ENCODE measurements around the gene LRRC4B. TPM values are rescaled to one million over a fixed set of nuclear protein-coding genes. Genes with fewer than 3 reads are reported as not detected.
A peak's percentile ranks its signal among the peaks of the same experiment; 100 is the strongest.
"Not testable (repeated sequence)": the region's sequence is repeated elsewhere in the genome, so short reads cannot be mapped to it uniquely, and the experiment has no call there.

Gene LRRC4B
- total RNA-seq, 1 donor from 2014 or later: 4.7 TPM

DNA sequence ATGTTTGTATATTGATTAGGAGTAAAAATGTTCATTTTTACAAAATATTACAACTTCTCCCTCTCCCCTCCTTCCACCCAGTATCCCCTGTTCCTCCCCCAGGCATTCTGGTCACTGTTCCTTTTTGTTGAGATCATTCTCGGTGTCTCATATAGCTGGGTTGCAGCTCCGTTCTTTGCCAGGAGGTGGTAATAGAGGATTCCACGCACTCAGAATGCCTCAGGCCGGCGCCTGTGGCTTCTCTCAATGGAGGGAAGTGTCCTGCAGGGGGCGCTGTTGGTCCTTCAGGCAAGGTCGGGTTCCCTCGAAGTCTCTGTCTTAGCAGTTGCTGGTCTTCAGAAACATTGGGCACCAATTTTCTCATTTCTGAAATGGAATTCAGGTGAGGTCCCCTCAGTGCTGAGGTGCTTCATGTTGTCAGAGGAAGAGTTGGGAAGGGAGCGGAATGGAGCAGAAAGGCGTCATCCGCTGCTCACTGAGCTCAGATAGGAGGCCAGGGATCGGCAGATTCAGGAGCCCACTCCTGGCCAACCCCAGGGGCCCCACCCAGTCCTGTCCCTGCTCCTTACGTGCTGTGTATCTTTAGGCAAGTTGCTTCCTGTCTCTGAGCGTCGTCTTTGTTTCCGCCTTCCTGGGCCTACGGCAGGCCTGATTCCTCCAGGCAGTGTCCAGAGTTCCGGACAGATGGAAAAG is 81.3 kb downstream of the LRRC4B start:
- no peak for DNase-seq (ENCODE audit: low spot score)

GRCh38 chr19:50485284-50485955 is 82.8 kb downstream of the LRRC4B start:
- no peak for DNase-seq (ENCODE audit: low spot score)

DNA sequence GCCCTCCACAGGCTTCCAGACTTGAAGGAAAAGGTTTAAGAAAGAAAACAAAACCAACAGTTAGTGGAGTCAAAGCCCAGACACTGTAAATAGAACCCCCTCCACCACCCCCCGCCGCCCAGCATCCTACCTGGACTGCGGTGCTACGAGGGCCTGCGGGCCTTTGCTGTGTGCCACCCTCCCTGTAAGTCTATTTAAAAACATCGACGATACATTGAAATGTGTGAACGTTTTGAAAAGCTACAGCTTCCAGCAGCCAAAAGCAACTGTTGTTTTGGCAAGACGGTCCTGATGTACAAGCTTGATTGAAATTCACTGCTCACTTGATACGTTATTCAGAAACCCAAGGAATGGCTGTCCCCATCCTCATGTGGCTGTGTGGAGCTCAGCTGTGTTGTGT is 85.3 kb downstream of the LRRC4B start:
- no peak for DNase-seq (ENCODE audit: low spot score)

DNA sequence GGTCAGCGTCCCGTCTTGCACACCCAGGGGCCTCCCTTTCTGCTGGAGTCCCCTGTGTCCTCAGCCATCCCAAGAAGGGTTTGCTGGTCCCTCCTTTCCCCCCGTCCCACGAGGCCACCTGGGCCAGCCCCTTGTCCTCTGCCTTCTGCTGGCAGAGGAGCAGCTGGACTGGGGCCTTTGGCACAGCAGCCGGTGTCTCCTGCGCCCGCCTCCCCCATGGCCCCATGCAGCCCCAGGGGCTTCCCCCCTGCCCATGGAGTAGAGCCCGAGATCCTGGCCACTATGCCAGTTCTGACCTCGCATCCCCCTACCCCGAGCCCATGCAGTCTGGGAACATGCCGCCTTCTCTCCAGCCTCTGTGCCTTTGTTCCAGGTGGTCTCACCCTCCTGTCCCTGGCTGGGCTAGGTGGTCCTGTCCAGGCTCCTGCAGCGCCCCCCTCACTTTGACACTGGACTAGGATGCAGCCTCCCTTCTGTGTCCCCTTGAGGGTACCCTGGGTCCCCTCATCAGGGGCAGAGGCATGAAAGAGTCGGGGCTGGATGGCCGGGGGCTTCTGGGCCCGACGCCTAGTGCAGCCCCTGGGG is 85.9 kb downstream of the LRRC4B start:
- no peak for DNase-seq (ENCODE audit: low spot score)

DNA sequence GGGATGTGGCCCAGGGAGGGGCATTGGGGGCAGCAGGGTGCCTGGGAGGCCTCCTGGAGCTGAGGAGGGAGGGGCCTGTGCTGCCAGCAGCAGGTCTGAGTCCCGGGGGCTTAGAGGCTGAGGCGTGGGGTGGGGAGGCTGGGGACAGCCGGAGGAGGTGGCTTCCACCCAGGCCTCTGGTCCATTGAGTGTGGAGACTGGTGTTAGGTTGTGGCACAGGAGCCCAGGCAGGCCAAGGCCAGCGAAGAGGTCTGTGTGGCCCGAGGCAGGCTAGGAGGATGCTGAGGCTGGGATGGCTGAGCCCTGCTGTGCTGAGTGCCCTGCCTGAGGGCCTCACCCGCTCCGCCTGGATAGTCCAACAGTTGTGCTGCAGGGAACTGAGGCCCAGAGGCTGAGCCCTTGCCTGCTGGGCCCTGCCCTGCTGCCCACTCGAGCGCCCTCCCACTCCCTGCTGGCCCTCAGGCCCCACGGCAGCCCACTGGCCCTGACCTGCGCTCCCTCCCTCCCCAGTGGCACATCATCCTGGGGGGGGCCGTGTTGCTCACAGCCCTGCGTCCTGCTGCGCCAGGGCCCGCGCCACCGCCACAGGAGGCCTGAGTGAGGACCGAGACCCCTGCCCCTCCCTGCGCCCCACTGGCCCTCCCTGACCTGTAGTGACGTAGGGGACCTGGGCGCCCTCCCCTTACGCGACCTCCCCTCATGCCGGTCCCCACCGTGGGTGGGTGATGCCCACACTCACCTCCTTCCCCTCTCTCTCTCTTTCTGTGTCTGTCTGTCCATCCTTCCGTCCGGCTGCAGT is 86.7 kb downstream of the LRRC4B start:
- no peak for DNase-seq (ENCODE audit: low spot score)

GRCh38 chr19:50480281-50481111 is 87.7 kb downstream of the LRRC4B start:
- no peak for DNase-seq (ENCODE audit: low spot score)

DNA sequence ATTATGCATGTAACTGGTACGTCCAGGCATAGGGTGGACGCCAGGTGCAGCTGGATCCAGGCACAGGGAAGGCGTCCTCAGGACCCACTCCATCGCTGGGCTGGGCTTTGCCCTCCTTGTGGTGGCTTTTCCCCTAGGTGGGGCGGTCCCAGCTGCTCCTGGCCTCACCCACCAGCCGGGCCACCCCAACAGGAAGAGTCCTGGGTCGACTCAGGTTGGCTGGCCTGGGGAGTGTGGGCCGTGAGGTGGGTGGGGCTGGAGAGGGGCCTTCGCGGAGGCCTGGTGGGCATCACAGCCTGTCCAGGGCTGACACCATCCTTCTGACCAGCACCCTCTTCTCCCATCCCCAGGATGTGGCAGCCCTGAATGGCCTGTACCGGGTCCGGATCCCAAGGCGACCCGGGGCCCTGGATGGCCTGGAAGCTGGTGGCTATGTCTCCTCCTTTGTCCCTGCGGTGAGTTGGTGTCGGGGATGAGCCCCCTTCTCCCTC is 88.4 kb downstream of the LRRC4B start:
- no peak for DNase-seq (ENCODE audit: low spot score)

- DNase-seq (ENCODE audit: low spot score): no peak
These were observed 89.1 kb downstream of the LRRC4B start for GRCh38 chr19:50478901-50479715.

DNA sequence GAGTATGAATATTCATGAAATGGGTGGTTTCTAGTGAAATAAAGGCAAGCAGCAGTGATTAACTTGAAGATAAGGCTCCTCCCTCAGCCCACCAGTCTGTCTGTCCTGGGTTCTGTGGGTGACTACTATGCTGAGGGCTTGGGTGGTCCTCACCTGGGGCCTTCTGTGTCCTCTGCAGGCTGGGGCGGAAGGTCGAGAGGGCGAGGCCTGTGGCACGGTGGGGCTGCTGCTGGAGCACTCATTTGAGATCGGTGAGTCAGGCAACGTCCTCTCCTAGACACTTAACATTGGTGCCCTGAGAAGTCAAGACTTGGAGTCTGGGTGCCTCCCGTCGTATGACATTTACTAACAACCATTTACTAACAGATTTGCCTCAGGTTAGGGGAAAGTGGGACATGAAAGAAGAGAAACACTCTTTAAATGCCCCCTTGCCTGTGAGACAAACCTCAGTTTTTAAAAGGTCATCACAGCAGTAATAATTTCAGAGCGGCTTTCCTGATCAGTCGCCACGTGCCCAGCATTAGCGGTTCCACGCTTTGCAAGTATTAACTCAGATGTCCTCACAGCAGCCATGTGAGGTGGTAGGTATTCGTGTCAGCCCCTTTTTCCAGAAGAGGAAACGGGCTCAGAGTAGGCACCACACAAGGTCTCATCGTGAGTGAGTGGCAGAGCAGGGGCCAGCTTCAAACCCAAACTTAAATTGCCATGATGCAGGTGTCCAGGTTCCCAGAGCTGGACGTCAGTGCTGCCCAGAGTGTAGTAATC is 90.3 kb downstream of the LRRC4B start:
- no peak for DNase-seq (ENCODE audit: low spot score)

- DNase-seq (ENCODE audit: low spot score): no peak
These were observed 91.4 kb downstream of the LRRC4B start for GRCh38 chr19:50476907-50477238.

DNA sequence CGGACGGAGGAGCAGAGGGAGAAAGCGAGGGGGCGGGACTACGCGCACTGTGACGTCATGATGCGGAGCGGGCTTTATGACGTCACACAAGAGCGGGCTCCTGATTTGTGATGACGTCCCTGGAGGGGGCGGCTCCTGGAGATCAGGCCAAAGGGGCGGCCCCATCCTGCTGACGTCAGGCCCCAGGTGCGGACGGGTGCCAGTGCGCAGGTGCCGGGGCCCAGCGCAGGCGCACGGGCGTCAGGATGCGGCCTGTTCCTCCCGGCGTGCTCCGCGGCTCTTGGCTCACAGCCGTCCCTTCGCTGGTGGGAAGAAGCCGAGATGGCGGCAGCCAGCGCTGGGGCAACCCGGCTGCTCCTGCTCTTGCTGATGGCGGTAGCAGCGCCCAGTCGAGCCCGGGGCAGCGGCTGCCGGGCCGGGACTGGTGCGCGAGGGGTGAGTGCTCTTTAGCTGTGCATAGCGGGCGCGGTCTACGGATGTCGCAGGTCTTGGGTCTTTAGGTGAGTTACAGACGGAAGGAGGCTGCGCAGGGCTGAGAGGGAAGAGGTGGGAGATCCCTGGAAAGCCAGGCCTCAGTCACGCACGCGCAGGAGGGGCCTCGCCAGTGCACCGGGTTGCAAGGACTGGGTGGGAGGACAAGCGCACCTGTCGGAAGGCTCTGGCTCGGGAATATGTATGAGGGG is 91.9 kb downstream of the LRRC4B start, which contains the start of the genes EMC10 and GARIN5A:
Gene EMC10 (plus strand): TSS at position 284 of the 683 bp plus-strand sequence. CDS start 38 bp downstream, at position 322.
Gene GARIN5A (minus strand): TSS at position 625 of the 683 bp plus-strand sequence. CDS start 460 bp downstream, at position 165.
- peak; percentile 93 for DNase-seq (ENCODE audit: low spot score)

GRCh38 chr19:50475736-50476223 is 92.5 kb downstream of the LRRC4B start:
- DNase-seq (ENCODE audit: low spot score): no peak

DNA sequence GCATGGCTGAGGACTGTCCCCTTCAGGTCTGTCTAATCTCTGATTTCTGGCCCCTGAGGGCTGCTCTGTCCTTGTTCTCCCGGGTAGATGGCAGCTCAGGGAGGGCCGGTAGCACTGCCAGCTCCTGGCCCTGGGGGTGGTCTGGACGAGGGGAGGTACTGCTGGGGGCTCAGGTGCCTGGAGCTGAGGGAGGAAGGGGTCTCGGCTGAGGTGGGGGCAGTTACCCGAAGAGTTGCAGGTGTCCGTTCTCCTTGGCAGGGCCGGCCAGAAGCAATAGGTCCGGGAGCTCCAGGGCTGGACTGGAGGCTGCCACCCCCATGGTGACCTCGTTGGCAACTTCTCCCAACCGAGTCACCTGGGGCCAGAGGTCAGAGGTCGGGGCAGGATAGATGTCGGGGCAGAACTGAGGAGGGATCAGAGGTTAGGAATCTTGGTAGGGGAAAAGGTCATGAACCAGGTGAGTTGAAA is 93.1 kb downstream of the LRRC4B start:
- DNase-seq (ENCODE audit: low spot score): no peak

DNA sequence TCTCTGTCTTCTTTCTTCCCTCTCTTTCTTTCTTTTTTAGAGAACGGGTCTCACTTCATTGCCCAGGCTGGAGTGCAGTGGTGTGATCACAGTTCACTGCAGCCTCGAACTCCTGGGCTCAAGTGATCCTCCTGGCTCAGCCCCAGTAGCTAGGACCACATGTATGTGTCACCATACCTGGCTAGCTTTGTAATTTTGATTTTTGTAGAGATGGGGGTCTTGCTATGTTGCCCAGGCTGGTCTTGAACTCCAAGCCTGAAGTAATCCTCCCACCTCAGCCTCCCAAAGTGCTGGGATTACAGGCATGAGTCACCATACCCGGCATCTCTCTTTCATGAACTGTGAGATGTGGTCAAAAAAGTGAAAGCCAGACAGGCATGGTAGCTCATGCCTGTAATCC is 94.9 kb downstream of the LRRC4B start:
- DNase-seq (ENCODE audit: low spot score): not testable (repeated sequence)

DNA sequence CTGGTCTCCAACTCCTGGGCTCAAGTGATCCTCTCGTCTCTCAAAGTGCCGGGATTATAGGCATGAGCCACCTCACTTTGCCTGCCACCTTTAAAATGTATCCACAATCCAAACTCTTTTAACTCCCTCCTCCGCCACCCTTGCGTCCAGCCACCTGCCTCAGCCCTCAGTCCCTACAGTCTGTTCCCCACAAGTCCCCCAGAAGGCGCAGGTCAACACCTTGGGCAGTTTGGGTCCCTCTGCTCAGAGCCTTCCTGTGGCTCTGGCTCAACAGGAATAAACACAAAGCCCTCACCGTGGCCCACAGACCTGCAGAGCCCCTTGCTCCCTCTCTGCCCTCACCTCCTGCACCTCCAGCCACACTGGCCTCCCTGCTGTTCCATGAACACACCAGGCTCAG is 99.4 kb downstream of the LRRC4B start:
- no peak for DNase-seq (ENCODE audit: low spot score)

- no peak for DNase-seq (ENCODE audit: low spot score)
These were observed 100.7 kb downstream of the LRRC4B start for GRCh38 chr19:50467566-50467965.
